Stimulated activated naive CD8-positive, alpha-beta T cell treated with anti-CD3 and anti-CD28 coated beads, Interleukin-15, Interleukin-2, amounts not matched to agents 100 ng/mL and 50 ng/mL, for 24 hours (primary cell): ENCODE data around the gene RAB8A.
"Not testable (repeated sequence)": the region's sequence is repeated elsewhere in the genome, so short reads cannot be mapped to it uniquely, and the experiment has no call there.

Source experiments
- H3K27ac Mint-ChIP-seq: one replicate; pipeline ENCODE4 v1.8.0; 2021; ENCODE audit warnings: mild to moderate bottlenecking, mixed read lengths
- H3K27me3 Mint-ChIP-seq: one replicate; pipeline ENCODE4 v1.8.0; 2021; ENCODE audit warnings: mixed read lengths
- H3K36me3 Mint-ChIP-seq: one replicate; pipeline ENCODE4 v1.8.0; 2021; ENCODE audit warnings: low read depth, mixed read lengths
- H3K4me1 Mint-ChIP-seq: one replicate; pipeline ENCODE4 v1.8.0; 2021; ENCODE audit warnings: low read depth, mixed read lengths
- H3K4me3 Mint-ChIP-seq: one replicate; pipeline ENCODE4 v1.8.0; 2021; ENCODE audit warnings: mild to moderate bottlenecking, mixed read lengths
- H3K9me3 Mint-ChIP-seq: one replicate; pipeline ENCODE4 v1.8.0; 2021; ENCODE audit warnings: mixed read lengths

The RAB8A gene

GRCh38 chr19:16075430-16076153 lies 36.1 kb upstream of the RAB8A start:
- Mint-ChIP-seq H3K36me3 (peaks cover 30% of the 10 kb centered on the region), H3K9me3 (no peaks in the 10 kb centered on the region), H3K27ac (peak overlapping the region; percentile 87), H3K4me1 (peaks cover 64% of the 10 kb centered on the region), H3K27me3 (no peaks in the 10 kb centered on the region), H3K4me3 (peak overlapping the region; percentile 86)

- Mint-ChIP-seq H3K36me3 (peaks cover 38% of the 10 kb centered on the region), H3K27me3 (no peaks in the 10 kb centered on the region), H3K9me3 (no peaks in the 10 kb centered on the region), H3K27ac (peak within 1 kb of the TSS; percentile 97), H3K4me3 (peak within 1 kb of the TSS; percentile 87), H3K4me1 (peaks cover 72% of the 10 kb centered on the region)
These were observed 35.3 kb upstream of the RAB8A start, which contains the start of gene TPM4 for GRCh38 chr19:16076154-16076957. TSS of gene TPM4 (plus strand) at chr19:16076495. CDS start at chr19:16076566, 71 bp downstream.

- Mint-ChIP-seq H3K27me3 (no peaks in the 10 kb centered on the region), H3K4me1 (peaks cover 77% of the 10 kb centered on the region), H3K9me3 (no peaks in the 10 kb centered on the region), H3K27ac (peak overlapping the region; percentile 97), H3K36me3 (peaks cover 45% of the 10 kb centered on the region), H3K4me3 (peak overlapping the region; percentile 87)
These were observed 34.6 kb upstream of the RAB8A start for GRCh38 chr19:16076958-16077611.

DNA sequence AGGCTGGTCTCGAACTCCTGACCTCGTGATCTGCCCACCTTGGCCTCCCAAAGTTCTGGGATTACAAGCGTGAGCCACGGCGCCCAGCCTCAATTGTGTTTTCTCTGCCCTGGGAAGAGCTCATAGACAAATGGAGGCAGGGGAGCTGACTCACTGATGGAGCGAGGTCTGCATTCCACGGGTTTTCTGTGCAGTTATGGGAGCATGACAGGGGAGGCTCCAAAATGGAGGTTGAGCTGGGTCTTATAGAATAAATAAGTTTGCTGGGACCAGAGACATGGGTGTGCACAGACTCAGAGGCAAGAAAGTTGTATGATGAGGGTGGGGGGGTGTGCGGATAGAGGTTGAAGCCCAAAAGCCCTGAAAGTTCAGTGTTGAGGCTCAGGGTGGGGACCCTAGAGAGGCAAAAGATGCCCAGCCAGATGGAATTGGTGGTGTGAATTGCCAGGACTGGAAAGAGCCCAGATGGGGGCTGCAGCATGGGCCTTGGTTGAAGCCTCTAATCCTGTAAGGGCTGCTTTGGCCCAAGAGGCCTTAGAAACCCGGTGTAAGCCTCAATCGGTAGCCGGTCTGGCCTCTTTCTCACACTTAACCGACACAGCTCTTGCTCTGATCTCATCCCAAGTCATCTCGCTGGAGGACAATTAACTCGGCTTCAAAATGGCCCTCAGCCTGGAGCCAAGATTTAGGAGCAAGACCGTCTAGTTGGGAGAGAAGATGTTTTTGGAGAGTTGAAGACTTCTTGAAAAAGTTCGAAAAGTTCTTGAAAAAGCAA lies 33.5 kb upstream of the RAB8A start:
- H3K4me3 Mint-ChIP-seq, result peak overlapping the region; percentile 87
- H3K27me3 Mint-ChIP-seq, result no peaks in the 10 kb centered on the region
- H3K4me1 Mint-ChIP-seq, result peaks cover 77% of the 10 kb centered on the region
- H3K27ac Mint-ChIP-seq, result peak overlapping the region; percentile 97
- H3K9me3 Mint-ChIP-seq, result no peaks in the 10 kb centered on the region
- peaks cover 56% of the 10 kb centered on the region for H3K36me3 Mint-ChIP-seq

GRCh38 chr19:16078759-16079707 lies 32.7 kb upstream of the RAB8A start:
- Mint-ChIP-seq H3K4me3 (peak overlapping the region; percentile 87), H3K9me3 (no peaks in the 10 kb centered on the region), H3K27ac (peak overlapping the region; percentile 97), H3K4me1 (peaks cover 79% of the 10 kb centered on the region), H3K27me3 (no peaks in the 10 kb centered on the region), H3K36me3 (peaks cover 61% of the 10 kb centered on the region)

GRCh38 chr19:16084067-16084685 lies 27.5 kb upstream of the RAB8A start:
- Mint-ChIP-seq H3K4me1 (peaks cover 87% of the 10 kb centered on the region), H3K4me3 (no peak overlapping the region), H3K27me3 (no peaks in the 10 kb centered on the region), H3K27ac (no peak overlapping the region), H3K9me3 (no peaks in the 10 kb centered on the region), H3K36me3 (peaks cover 82% of the 10 kb centered on the region)

- Mint-ChIP-seq H3K27ac (peak overlapping the region; percentile 81), H3K9me3 (no peaks in the 10 kb centered on the region), H3K27me3 (no peaks in the 10 kb centered on the region), H3K4me1 (peaks cover 79% of the 10 kb centered on the region), H3K4me3 (peak overlapping the region; percentile 72), H3K36me3 (peaks cover 84% of the 10 kb centered on the region)
These were observed 26.6 kb upstream of the RAB8A start for GRCh38 chr19:16085115-16085514.

GRCh38 chr19:16087404-16087803 lies 24.3 kb upstream of the RAB8A start:
- H3K27ac Mint-ChIP-seq, H3K4me3 Mint-ChIP-seq, H3K9me3 Mint-ChIP-seq, H3K27me3 Mint-ChIP-seq: not testable (repeated sequence)
- peaks cover 79% of the 10 kb centered on the region for H3K36me3 Mint-ChIP-seq
- peaks cover 56% of the 10 kb centered on the region for H3K4me1 Mint-ChIP-seq

DNA sequence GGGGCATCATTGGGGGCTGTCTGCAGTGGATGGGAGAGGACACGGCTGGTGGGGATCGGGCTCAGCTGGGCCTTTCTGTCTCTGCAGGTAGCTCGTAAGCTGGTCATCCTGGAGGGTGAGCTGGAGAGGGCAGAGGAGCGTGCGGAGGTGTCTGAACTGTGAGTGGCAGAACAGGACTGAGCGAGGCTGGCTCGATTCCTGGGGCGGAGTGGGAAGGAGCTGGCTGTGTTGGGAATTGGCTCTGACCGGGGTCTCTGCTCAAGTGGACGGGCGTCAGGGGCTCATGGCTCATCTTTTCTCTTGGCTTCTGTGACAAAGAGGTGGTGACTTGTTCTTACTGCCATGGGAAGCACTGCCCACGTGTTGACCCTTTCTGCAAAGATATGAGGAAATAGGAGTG lies 23.7 kb upstream of the RAB8A start:
- no peak overlapping the region for H3K4me3 Mint-ChIP-seq
- no peaks in the 10 kb centered on the region for H3K27me3 Mint-ChIP-seq
- no peak overlapping the region for H3K27ac Mint-ChIP-seq
- peaks cover 79% of the 10 kb centered on the region for H3K36me3 Mint-ChIP-seq
- peaks cover 53% of the 10 kb centered on the region for H3K4me1 Mint-ChIP-seq
- H3K9me3 Mint-ChIP-seq, result no peaks in the 10 kb centered on the region

GRCh38 chr19:16088351-16089009 lies 23.2 kb upstream of the RAB8A start:
- H3K27ac Mint-ChIP-seq, result no peak overlapping the region
- H3K4me3 Mint-ChIP-seq, result no peak overlapping the region
- H3K9me3 Mint-ChIP-seq, result no peaks in the 10 kb centered on the region
- H3K27me3 Mint-ChIP-seq, result no peaks in the 10 kb centered on the region
- H3K4me1 Mint-ChIP-seq, result peaks cover 52% of the 10 kb centered on the region
- H3K36me3 Mint-ChIP-seq, result peaks cover 79% of the 10 kb centered on the region

DNA sequence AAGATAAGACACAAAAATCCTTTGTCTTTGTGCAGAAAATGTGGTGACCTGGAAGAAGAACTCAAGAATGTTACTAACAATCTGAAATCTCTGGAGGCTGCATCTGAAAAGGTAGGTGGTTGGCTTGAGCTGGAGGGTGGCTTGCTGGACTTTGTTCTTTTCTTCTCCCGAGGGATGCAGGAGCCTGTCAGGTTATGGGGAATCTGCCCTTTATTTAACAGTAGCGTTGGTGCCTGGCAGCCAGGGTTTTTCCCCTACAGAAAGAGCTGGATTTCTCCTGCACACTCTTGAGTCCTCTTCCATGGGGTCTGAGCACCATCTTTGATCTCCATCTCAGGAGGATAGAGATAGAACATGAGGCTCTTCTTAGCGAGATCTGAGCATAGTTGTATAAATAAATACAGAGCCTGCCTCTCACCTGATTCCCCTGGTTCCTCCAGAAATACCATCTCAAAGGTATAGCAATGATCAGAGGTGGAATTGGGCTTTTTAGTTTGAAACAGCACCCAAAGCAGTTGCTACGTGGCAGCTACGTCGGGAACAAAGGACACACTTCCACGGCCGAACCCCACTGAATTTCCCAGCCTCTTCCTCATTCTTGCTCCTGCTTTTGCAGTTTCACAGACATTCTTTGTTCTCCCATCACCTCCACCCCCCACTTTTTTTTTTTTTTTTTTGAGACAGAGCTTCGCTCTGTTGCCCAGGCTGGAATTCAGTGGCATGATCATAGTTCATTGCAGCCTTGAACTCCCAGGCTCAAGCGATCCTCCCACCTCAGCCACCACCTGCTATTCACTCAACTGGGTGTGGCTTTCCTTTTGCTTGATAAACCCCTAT lies 22.5 kb upstream of the RAB8A start:
- Mint-ChIP-seq H3K9me3 (no peaks in the 10 kb centered on the region), H3K27ac (peak overlapping the region; percentile 16), H3K4me3 (no peak overlapping the region), H3K4me1 (peaks cover 49% of the 10 kb centered on the region), H3K27me3 (no peaks in the 10 kb centered on the region), H3K36me3 (peaks cover 84% of the 10 kb centered on the region)
